Osteocyte (in vitro differentiated cells): ENCODE data around the gene FBXW4. TPM values are rescaled to one million over a fixed set of nuclear protein-coding genes. Genes with fewer than 3 reads are reported as not detected.
"Not testable (repeated sequence)": the region's sequence is repeated elsewhere in the genome, so short reads cannot be mapped to it uniquely, and the experiment has no call there.

Source experiments
- DNase-seq: peaks from one replicate; pipeline ENCODE4 v3.0.0; 2021; ENCODE audit warnings: mixed read lengths; ENCODE audit not compliant: unreplicated experiment; ENCODE audit errors: extremely low spot score
- H3K27ac Mint-ChIP-seq: one replicate; pipeline ENCODE4 v1.8.0; 2021; ENCODE audit warnings: mild to moderate bottlenecking, mixed read lengths; ENCODE audit not compliant: unreplicated experiment
- H3K27me3 Mint-ChIP-seq: one replicate; pipeline ENCODE4 v1.8.0; 2021; ENCODE audit warnings: mixed read lengths; ENCODE audit not compliant: unreplicated experiment
- H3K36me3 Mint-ChIP-seq: one replicate; pipeline ENCODE4 v1.8.0; 2021; ENCODE audit warnings: mixed read lengths; ENCODE audit not compliant: unreplicated experiment
- H3K4me1 Mint-ChIP-seq: one replicate; pipeline ENCODE4 v1.8.0; 2021; ENCODE audit warnings: mixed read lengths; ENCODE audit not compliant: unreplicated experiment
- H3K4me3 Mint-ChIP-seq: one replicate; pipeline ENCODE4 v1.8.0; 2021; ENCODE audit warnings: mild to moderate bottlenecking, moderate library complexity, mixed read lengths; ENCODE audit not compliant: unreplicated experiment
- H3K9me3 Mint-ChIP-seq: one replicate; pipeline ENCODE4 v1.8.0; 2021; ENCODE audit warnings: mixed read lengths; ENCODE audit not compliant: unreplicated experiment
- CTCF ChIP-seq: fragments of 200-600 bp; sonication (generic); IDR thresholded peaks from 2 replicates; pipeline ENCODE4 v1.5.0; 2021; ENCODE audit warnings: antibody characterized with exemption, mild to moderate bottlenecking, moderate library complexity
- total RNA-seq: library from RNA; stranded (reverse); gene quantifications from 2 replicates; pipeline ENCODE4 v1.2.1, GENCODE V29; 2021

Gene FBXW4
- total RNA-seq, 1 donor from 2014 or later = 44.6 TPM

GRCh38 chr10:101645659-101646058 is 49.3 kb downstream of the FBXW4 start:
- peaks cover 15% of the 10 kb centered on the region for H3K36me3 Mint-ChIP-seq
- no peak overlapping the region for H3K27ac Mint-ChIP-seq
- no peaks in the 10 kb centered on the region for H3K9me3 Mint-ChIP-seq
- no peak for TF ChIP-seq CTCF
- no peaks in the 10 kb centered on the region for H3K4me1 Mint-ChIP-seq
- DNase-seq = no peak
- no peak overlapping the region for H3K4me3 Mint-ChIP-seq
- no peaks in the 10 kb centered on the region for H3K27me3 Mint-ChIP-seq

- H3K36me3 Mint-ChIP-seq = peaks cover 19% of the 10 kb centered on the region
- DNase-seq = no peak
- no peaks in the 10 kb centered on the region for H3K4me1 Mint-ChIP-seq
- no peaks in the 10 kb centered on the region for H3K9me3 Mint-ChIP-seq
- no peaks in the 10 kb centered on the region for H3K27me3 Mint-ChIP-seq
- no peak for TF ChIP-seq CTCF
- no peak overlapping the region for H3K4me3 Mint-ChIP-seq
- H3K27ac Mint-ChIP-seq = no peak overlapping the region
These were observed 51.0 kb downstream of the FBXW4 start for GRCh38 chr10:101644002-101644401.

- Mint-ChIP-seq H3K4me3 (no peak overlapping the region), H3K36me3 (peaks cover 19% of the 10 kb centered on the region), H3K9me3 (no peaks in the 10 kb centered on the region), H3K27me3 (no peaks in the 10 kb centered on the region), H3K4me1 (no peaks in the 10 kb centered on the region), H3K27ac (no peak overlapping the region)
- TF ChIP-seq CTCF = no peak
- DNase-seq = no peak
These were observed 51.4 kb downstream of the FBXW4 start for GRCh38 chr10:101643546-101643945.

- DNase-seq = no peak
- no peak overlapping the region for H3K4me3 Mint-ChIP-seq
These were observed 55.6 kb downstream of the FBXW4 start for GRCh38 chr10:101639141-101639900.

GRCh38 chr10:101633510-101633909 is 61.5 kb downstream of the FBXW4 start:
- H3K27ac Mint-ChIP-seq, H3K4me3 Mint-ChIP-seq, DNase-seq, H3K4me1 Mint-ChIP-seq, H3K9me3 Mint-ChIP-seq, H3K27me3 Mint-ChIP-seq: not testable (repeated sequence)
- peaks cover 18% of the 10 kb centered on the region for H3K36me3 Mint-ChIP-seq

More at GRCh38 chr10:101639141-101639900, 55.6 kb downstream of the FBXW4 start:
- Mint-ChIP-seq H3K9me3 (no peaks in the 10 kb centered on the region), H3K36me3 (peaks cover 23% of the 10 kb centered on the region), H3K4me1 (no peaks in the 10 kb centered on the region), H3K27ac (no peak overlapping the region), H3K27me3 (no peaks in the 10 kb centered on the region)
- TF ChIP-seq CTCF = no peak
